Activated naive CD4-positive, alpha-beta T cell treated with anti-CD3 and anti-CD28 coated beads, Interleukin-2, amount 50 U/mL, for 24 hours (primary cell): ENCODE data around the gene TRIM66.

Source experiments
- H3K27ac Mint-ChIP-seq: one replicate; pipeline ENCODE4 v1.8.0; 2021; ENCODE audit warnings: mild to moderate bottlenecking, mixed read lengths
- H3K27me3 Mint-ChIP-seq: one replicate; pipeline ENCODE4 v1.8.0; 2021; ENCODE audit warnings: mixed read lengths
- H3K36me3 Mint-ChIP-seq: one replicate; pipeline ENCODE4 v1.8.0; 2021; ENCODE audit warnings: mixed read lengths
- H3K4me1 Mint-ChIP-seq: one replicate; pipeline ENCODE4 v1.8.0; 2021; ENCODE audit warnings: mixed read lengths
- H3K4me3 Mint-ChIP-seq: one replicate; pipeline ENCODE4 v1.8.0; 2021; ENCODE audit warnings: mild to moderate bottlenecking, mixed read lengths
- H3K9me3 Mint-ChIP-seq: one replicate; pipeline ENCODE4 v1.8.0; 2021; ENCODE audit warnings: mixed read lengths

The TRIM66 gene

GRCh38 chr11:8719211-8719649 is 36.8 kb upstream of the TRIM66 start:
- no peaks in the 10 kb centered on the region for H3K27me3 Mint-ChIP-seq
- H3K9me3 Mint-ChIP-seq, result no peaks in the 10 kb centered on the region
- no peak overlapping the region for H3K27ac Mint-ChIP-seq
- H3K4me1 Mint-ChIP-seq, result peaks cover 6% of the 10 kb centered on the region
- H3K4me3 Mint-ChIP-seq, result no peak overlapping the region
- H3K36me3 Mint-ChIP-seq, result no peaks in the 10 kb centered on the region

GRCh38 chr11:8717876-8718753 is 35.6 kb upstream of the TRIM66 start:
- no peak overlapping the region for H3K27ac Mint-ChIP-seq
- no peaks in the 10 kb centered on the region for H3K27me3 Mint-ChIP-seq
- no peak overlapping the region for H3K4me3 Mint-ChIP-seq
- no peaks in the 10 kb centered on the region for H3K9me3 Mint-ChIP-seq
- H3K4me1 Mint-ChIP-seq, result peaks cover 6% of the 10 kb centered on the region
- no peaks in the 10 kb centered on the region for H3K36me3 Mint-ChIP-seq

DNA sequence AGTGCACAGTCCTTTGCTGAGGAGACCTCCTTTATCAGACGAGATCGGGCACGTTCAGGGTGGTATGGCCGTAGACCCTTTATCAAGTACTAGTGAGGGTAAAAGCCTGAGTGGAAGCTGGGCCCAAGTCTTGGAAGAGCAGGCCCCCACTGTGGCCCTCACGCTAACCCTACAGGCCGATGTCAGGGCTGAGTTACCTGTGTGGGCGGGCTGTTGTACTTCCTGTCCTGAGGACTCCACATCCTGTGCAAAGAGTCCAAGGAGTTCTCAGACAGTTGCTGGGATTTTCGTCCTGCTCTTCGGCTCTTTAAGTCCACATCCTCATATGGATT is 35.0 kb upstream of the TRIM66 start:
- H3K27ac Mint-ChIP-seq, result no peak overlapping the region

DNA sequence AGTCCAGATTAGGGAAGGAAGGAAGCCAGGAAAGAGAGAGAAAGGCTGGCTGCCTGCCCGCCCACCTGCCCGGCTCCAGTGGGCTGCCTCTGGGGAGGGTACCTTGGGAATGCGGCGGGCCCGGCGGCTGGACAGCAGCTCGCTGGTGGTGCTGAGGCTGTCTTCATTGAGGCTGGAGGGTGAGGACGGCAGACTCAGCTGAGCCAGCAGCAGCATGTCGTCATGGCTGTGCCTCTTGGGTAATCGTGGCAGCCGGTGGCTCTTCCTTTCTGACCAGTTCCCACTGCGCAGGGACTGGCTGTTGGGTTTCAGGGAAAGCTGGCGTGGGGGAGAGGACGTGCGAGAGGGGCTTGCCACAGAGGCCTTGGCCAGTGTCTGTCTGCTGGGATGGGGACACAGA is 33.0 kb upstream of the TRIM66 start:
- no peaks in the 10 kb centered on the region for H3K9me3 Mint-ChIP-seq
- H3K27me3 Mint-ChIP-seq, result no peaks in the 10 kb centered on the region
- H3K27ac Mint-ChIP-seq, result no peak overlapping the region
- H3K36me3 Mint-ChIP-seq, result no peaks in the 10 kb centered on the region
- peaks cover 6% of the 10 kb centered on the region for H3K4me1 Mint-ChIP-seq
- no peak overlapping the region for H3K4me3 Mint-ChIP-seq

More for the DNA sequence above, 35.0 kb upstream of the TRIM66 start:
- Mint-ChIP-seq H3K27me3 (no peaks in the 10 kb centered on the region), H3K4me3 (no peak overlapping the region), H3K9me3 (no peaks in the 10 kb centered on the region), H3K36me3 (no peaks in the 10 kb centered on the region), H3K4me1 (peaks cover 6% of the 10 kb centered on the region)

- no peak overlapping the region for H3K27ac Mint-ChIP-seq
- H3K27me3 Mint-ChIP-seq, result no peaks in the 10 kb centered on the region
- no peaks in the 10 kb centered on the region for H3K36me3 Mint-ChIP-seq
- H3K4me1 Mint-ChIP-seq, result peaks cover 6% of the 10 kb centered on the region
- H3K9me3 Mint-ChIP-seq, result no peaks in the 10 kb centered on the region
- no peak overlapping the region for H3K4me3 Mint-ChIP-seq
Measured at GRCh38 chr11:8714622-8715225, 32.3 kb upstream of the TRIM66 start.

DNA sequence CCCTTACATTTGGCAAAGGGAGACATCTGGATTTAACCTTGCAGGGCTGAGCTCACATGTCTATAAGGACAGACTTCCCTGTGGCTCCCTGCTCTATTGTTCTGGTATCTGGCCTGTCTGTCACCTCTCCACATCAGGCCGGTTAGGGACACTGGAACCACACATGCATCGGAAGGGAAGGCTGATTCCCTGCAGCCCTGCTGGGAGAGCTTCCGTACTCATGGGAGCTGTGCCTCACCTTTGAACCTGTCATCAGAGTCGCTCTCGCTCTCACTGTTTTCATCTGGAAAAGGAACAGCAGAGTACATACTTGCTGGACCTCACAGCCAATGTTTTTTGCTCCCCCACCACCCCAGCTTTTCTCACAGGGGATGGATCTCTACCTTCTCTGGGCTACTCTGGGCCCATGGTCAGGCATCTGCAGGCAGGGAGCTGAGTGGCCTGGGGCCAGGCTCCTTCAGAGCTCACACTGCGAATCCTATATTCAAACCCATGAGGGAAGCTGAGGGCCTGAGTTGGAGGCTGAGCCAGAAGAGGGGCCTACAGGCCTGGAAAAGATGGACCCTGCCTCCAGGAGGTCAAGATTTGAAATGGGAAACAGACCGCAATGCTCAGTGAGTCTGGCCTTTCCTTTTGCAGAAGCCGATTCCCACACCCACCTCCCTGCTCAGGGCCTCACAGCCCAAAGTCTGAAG is 31.4 kb upstream of the TRIM66 start:
- H3K27ac Mint-ChIP-seq, result no peak overlapping the region
- peaks cover 6% of the 10 kb centered on the region for H3K4me1 Mint-ChIP-seq
- H3K27me3 Mint-ChIP-seq, result no peaks in the 10 kb centered on the region
- no peaks in the 10 kb centered on the region for H3K9me3 Mint-ChIP-seq
- no peak overlapping the region for H3K4me3 Mint-ChIP-seq
- H3K36me3 Mint-ChIP-seq, result no peaks in the 10 kb centered on the region

DNA sequence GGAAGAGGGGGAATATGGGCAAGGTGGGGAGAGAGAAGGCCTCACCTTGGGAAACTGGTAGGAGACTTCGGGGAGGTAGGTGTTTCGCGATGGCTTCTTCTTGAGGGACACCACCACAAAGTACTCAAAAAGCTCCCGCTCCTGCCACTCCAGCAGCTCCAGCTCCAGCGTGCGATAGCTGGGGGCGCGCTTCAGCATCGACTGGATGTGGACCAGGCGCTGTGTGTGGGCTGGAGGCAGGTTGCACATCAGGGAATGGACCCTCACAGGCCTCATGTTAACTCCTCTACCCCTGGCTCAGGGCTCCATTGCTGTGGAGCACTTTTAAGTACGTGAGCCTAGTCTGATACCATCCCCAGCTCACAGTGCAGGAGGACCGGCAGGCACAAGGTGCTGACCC is 30.0 kb upstream of the TRIM66 start:
- no peaks in the 10 kb centered on the region for H3K36me3 Mint-ChIP-seq
- H3K27ac Mint-ChIP-seq, result no peak overlapping the region
- no peak overlapping the region for H3K4me3 Mint-ChIP-seq
- H3K4me1 Mint-ChIP-seq, result peaks cover 4% of the 10 kb centered on the region
- H3K27me3 Mint-ChIP-seq, result no peaks in the 10 kb centered on the region
- H3K9me3 Mint-ChIP-seq, result no peaks in the 10 kb centered on the region

DNA sequence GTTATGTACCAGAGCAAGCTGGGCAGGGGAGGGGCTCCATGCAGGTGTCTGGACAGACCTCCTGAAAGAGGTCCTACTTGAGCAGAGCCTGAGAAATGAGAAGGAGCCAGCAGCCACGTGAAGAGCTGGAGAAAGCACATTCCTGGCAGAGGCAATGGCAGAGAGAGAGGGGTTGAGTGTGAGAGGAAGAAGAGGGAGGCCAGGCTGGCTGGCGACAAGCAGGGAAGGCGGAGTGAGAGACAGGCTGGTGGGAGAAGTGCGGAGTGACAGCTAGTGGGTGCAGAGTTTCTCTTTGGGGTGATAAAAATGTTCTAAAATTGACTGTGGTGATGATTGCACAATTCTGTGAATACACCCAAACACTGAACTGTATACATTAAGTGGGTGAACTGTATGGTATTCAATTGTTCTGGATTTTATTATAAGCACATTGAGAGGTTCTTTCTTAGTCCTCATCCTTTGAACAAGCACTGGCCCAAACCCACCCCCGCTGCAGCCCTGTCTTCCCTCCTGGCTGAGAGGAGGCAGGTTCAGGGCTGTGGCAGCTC is 29.5 kb upstream of the TRIM66 start:
- no peaks in the 10 kb centered on the region for H3K4me1 Mint-ChIP-seq
- no peak overlapping the region for H3K4me3 Mint-ChIP-seq
- H3K9me3 Mint-ChIP-seq, result no peaks in the 10 kb centered on the region
- no peak overlapping the region for H3K27ac Mint-ChIP-seq
- H3K36me3 Mint-ChIP-seq, result no peaks in the 10 kb centered on the region
- no peaks in the 10 kb centered on the region for H3K27me3 Mint-ChIP-seq

GRCh38 chr11:8709777-8710176 is 27.3 kb upstream of the TRIM66 start:
- Mint-ChIP-seq H3K36me3 (no peaks in the 10 kb centered on the region), H3K4me1 (no peaks in the 10 kb centered on the region), H3K4me3 (no peak overlapping the region), H3K27ac (no peak overlapping the region), H3K27me3 (no peaks in the 10 kb centered on the region), H3K9me3 (no peaks in the 10 kb centered on the region)

DNA sequence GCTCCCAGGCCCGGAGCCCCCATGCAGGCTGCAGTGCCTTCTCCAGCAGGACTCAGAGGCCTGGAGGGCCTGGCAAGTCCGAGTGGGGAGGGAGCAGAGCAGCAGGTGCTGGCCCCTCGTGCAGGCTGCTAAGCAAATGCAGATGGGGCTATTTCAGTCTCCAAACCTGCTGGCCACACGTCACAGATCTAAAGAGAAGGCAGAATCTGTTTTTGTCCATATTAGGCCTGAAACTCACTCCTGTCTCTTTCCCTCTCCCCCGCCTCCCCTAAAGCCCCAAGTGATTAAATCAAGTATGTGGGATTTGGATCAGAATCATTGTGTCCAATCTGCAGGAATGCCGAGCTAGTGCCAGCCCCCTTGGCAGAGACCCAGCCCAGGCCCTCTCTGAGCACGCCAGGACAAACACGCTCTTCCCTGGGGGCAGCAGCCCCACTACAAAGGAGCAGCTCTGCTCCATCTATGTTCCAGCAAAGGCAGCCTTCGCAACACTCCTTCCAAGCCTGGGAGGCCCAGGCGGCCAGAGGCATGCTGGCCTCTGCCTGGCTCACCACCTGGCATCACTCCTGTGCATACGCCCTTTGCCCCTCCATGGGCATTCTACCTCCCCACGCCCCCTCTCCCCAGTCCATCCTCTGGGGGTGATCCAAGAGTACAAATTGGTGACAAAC is 26.7 kb upstream of the TRIM66 start:
- H3K27ac Mint-ChIP-seq, result no peak overlapping the region
- no peaks in the 10 kb centered on the region for H3K36me3 Mint-ChIP-seq
- no peaks in the 10 kb centered on the region for H3K9me3 Mint-ChIP-seq
- no peak overlapping the region for H3K4me3 Mint-ChIP-seq
- H3K27me3 Mint-ChIP-seq, result no peaks in the 10 kb centered on the region
- no peaks in the 10 kb centered on the region for H3K4me1 Mint-ChIP-seq

DNA sequence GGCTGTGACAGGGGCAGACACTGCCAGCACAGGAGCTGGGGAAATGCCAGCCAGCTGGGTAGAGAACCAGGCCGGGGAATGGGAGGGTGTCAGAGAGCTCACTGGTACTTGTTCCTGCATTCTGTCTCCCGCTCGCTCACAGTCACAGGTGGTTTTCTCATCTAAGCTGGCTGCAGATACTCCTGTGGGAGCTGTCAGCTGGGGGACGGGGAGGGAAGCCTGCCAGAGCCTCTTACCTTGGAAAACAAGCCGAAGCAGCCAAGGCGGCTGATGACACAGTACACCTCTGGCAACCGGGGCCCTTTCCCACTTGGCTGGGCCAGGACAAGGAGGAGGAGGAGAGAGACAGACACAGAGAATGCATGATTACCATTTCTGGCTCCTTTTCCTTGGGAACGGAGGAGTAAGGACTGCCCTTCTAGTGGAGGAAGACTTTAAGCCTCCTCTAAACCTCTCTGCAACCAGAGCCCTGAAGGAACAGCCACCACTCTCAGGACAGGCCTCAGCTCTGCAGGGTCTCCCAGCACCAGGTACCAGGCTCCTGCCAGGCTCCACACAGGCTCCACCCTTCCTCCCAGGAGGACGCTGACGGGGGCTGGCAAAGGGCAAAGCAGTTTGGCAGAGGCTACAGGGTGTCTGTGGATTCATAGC is 25.2 kb upstream of the TRIM66 start:
- no peaks in the 10 kb centered on the region for H3K9me3 Mint-ChIP-seq

DNA sequence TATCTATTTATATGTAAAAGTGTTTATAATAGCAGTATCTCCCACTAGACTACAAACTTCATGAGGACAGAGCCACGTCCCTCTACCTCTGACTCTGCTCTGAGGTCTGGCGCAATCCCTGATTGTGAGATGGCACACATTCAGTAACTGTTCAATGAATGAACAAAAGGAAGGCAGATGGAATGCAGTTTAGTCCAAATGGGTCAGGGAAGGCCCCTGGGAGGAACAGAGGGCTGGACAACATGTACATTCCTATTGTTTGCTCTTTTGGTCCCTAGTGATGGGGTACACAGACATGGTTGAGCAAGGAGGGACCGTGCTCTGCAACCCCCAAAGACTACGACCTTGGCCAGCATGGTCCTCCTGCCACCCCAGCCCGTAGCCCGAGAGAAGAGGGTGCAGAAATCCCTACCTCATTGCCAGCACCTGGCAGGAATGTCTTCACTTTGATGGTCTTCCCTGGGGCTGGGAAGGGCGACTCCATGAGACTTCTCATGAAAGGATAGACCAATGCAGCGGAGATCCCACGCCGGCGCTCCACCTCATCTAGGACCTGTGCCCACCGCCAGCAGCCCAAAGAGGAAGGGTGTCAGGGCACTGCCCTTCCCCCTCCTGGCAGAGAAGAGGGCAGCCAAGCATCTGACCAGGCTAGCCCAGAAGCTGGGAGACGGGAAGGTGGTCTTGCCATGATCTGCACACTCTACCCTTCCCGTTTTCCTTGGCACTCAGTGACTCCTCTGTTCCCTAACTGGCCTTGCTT is 24.4 kb upstream of the TRIM66 start:
- no peaks in the 10 kb centered on the region for H3K36me3 Mint-ChIP-seq
- H3K4me1 Mint-ChIP-seq, result no peaks in the 10 kb centered on the region
- no peaks in the 10 kb centered on the region for H3K9me3 Mint-ChIP-seq
- H3K27me3 Mint-ChIP-seq, result no peaks in the 10 kb centered on the region
- no peak overlapping the region for H3K27ac Mint-ChIP-seq
- H3K4me3 Mint-ChIP-seq, result no peak overlapping the region

More for the DNA sequence above, 25.2 kb upstream of the TRIM66 start:
- no peak overlapping the region for H3K27ac Mint-ChIP-seq
- no peaks in the 10 kb centered on the region for H3K4me1 Mint-ChIP-seq
- no peaks in the 10 kb centered on the region for H3K36me3 Mint-ChIP-seq
- H3K27me3 Mint-ChIP-seq, result no peaks in the 10 kb centered on the region
- no peak overlapping the region for H3K4me3 Mint-ChIP-seq

DNA sequence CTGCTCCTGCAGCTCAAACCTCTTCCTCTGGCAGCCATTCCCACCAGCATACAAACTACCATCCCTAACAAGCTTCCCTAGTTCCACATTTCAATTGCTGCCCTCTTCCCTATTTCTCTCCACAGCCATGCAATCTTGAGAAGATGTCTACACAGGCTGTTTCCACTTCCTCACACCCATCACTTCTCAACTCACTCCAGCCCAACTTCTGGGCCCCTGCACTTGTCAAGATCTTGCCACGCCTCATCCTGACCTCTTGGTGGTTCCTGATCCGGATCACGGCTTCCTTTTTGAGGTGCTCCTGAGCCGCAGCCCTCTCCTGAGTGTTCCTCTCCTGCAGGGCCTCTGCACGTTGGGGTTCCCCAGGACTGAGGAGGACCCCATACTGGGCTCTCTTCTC is 22.7 kb upstream of the TRIM66 start:
- Mint-ChIP-seq H3K9me3 (no peaks in the 10 kb centered on the region), H3K27me3 (no peaks in the 10 kb centered on the region), H3K4me1 (no peaks in the 10 kb centered on the region), H3K4me3 (no peak overlapping the region), H3K27ac (no peak overlapping the region), H3K36me3 (no peaks in the 10 kb centered on the region)

DNA sequence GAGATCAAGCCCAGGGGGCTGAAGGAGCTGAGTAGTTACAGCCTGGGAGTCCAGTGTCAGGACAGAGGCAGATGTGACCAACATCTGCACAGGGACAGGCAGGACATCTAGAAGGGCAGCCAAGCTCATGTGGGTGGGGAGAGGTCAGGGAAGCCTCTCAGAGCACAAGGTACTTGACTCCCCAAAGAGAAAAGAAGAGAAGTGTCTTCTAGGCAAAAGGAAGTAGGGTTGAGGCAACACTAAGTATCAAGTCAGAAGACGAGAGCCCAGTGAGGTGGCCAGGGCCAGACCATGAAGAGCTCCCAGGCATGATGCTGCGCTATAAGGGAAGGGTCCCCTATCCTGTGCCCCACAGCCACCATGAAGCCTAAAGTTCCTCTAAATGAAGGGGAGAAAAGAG is 21.7 kb upstream of the TRIM66 start:
- Mint-ChIP-seq H3K36me3 (no peaks in the 10 kb centered on the region), H3K4me3 (no peak overlapping the region), H3K27ac (no peak overlapping the region), H3K27me3 (no peaks in the 10 kb centered on the region), H3K9me3 (no peaks in the 10 kb centered on the region), H3K4me1 (no peaks in the 10 kb centered on the region)

- no peaks in the 10 kb centered on the region for H3K9me3 Mint-ChIP-seq
- no peak overlapping the region for H3K4me3 Mint-ChIP-seq
- H3K4me1 Mint-ChIP-seq, result no peaks in the 10 kb centered on the region
- H3K27me3 Mint-ChIP-seq, result no peaks in the 10 kb centered on the region
- no peaks in the 10 kb centered on the region for H3K36me3 Mint-ChIP-seq
- H3K27ac Mint-ChIP-seq, result no peak overlapping the region
Measured at GRCh38 chr11:8702598-8702915, 20.1 kb upstream of the TRIM66 start.
